Measurements from ENCODE around the gene BNIP3. TPM values are rescaled to one million over a fixed set of nuclear protein-coding genes. Genes with fewer than 3 reads are reported as not detected.
"Not testable (repeated sequence)": the region's sequence is repeated elsewhere in the genome, so short reads cannot be mapped to it uniquely, and the experiment has no call there.

BNIP3 gene
- polyA plus RNA-seq, 5 donors: 34.0 to 49.4 (median 39.1) TPM

GRCh38 chr10:131955591-131956340 is 26.0 kb downstream of the BNIP3 start:
- no peak for DNase-seq

GRCh38 chr10:131954356-131954965 is 27.3 kb downstream of the BNIP3 start:
- DNase-seq: no peak

- DNase-seq: not testable (repeated sequence)
These were observed 31.8 kb downstream of the BNIP3 start for GRCh38 chr10:131949908-131950307.

GRCh38 chr10:131949041-131949862 is 32.5 kb downstream of the BNIP3 start:
- no peak for DNase-seq

GRCh38 chr10:131948501-131948900 is 33.2 kb downstream of the BNIP3 start:
- DNase-seq: no peak

- DNase-seq: no peak
These were observed 33.9 kb downstream of the BNIP3 start for GRCh38 chr10:131947631-131948347.

- no peak for DNase-seq
These were observed 34.8 kb downstream of the BNIP3 start for GRCh38 chr10:131946880-131947279.

GRCh38 chr10:131946321-131946751 is 35.4 kb downstream of the BNIP3 start:
- DNase-seq: no peak

- DNase-seq: no peak
These were observed 36.6 kb downstream of the BNIP3 start for GRCh38 chr10:131944976-131945695.

- DNase-seq: no peak
These were observed 37.3 kb downstream of the BNIP3 start for GRCh38 chr10:131944412-131944811.

GRCh38 chr10:131943021-131943814 is 38.5 kb downstream of the BNIP3 start:
- no peak for DNase-seq

- no peak for DNase-seq
These were observed 39.3 kb downstream of the BNIP3 start for GRCh38 chr10:131942455-131942854.

GRCh38 chr10:131938681-131939080 is 43.0 kb downstream of the BNIP3 start:
- no peak for DNase-seq

- DNase-seq: no peak
These were observed 43.9 kb downstream of the BNIP3 start for GRCh38 chr10:131937836-131938235.

- DNase-seq: no peak
These were observed 45.0 kb downstream of the BNIP3 start for GRCh38 chr10:131936736-131937135.

- no peak for DNase-seq
These were observed 45.4 kb downstream of the BNIP3 start for GRCh38 chr10:131936294-131936693.

GRCh38 chr10:131935260-131935659 is 46.5 kb downstream of the BNIP3 start:
- no peak for DNase-seq

- no peak for DNase-seq
These were observed 47.0 kb downstream of the BNIP3 start for GRCh38 chr10:131934769-131935168.

GRCh38 chr10:131933696-131934086 is 48.0 kb downstream of the BNIP3 start:
- DNase-seq: no peak

- no peak for DNase-seq
These were observed 48.6 kb downstream of the BNIP3 start for GRCh38 chr10:131933016-131933695.
